ENCODE measurements around the gene NEU4.
"Not testable (repeated sequence)": the region's sequence is repeated elsewhere in the genome, so short reads cannot be mapped to it uniquely, and the experiment has no call there.

NEU4 gene

DNA sequence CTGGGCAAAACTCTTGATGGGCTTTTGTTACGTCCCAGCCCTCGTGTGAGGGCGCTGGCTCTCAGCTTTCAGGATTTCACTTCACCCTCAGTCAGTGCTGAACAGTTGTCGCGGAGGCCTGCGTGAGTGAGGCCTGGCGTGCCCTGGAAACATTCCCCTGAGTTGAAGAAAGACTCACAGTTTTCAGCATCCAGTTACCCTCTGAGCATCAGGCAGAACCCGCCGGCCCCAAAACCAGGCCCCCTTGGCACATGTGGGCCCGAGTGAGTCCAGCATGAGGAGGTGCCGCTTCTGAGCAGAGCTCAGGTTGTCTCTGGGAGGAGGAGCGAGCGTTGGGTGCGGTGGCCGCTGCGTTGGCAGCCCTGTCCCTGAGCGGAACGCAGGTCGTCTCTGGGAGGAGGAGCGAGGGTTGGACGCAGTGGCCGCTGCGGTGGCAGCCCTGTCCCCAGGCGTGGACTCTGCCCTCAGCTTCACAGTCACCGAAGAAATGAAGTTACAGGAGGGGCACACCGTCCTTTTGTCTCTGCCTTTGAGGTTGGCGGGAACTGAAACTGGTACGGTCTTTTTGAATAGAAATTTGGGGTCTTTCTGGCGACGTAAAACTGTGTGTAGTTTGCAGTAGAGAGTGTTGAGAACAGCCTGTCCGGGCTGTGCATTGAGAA lies at the start of gene NEU4:
NEU4 (plus strand) TSS at position 473 of the 662 bp plus-strand sequence. CDS start 5,292 bp downstream, outside the sequence.
- Histone ChIP-seq H3K9ac (ENCODE audit: low read length) (no peak within 1 kb of the TSS), H3K9me3 (ENCODE audit: control insufficient read depth, low read length) (no peaks in the 10 kb centered on the region), H3K27me3 (ENCODE audit: control insufficient read depth, insufficient read depth, low read length) (peaks cover 11% of the 10 kb centered on the region), H3K4me1 (ENCODE audit: control insufficient read depth, insufficient read depth, low read length) (peaks cover 9% of the 10 kb centered on the region), H3K4me3 (ENCODE audit: low read length) (no peak within 1 kb of the TSS), H3K36me3 (ENCODE audit: control insufficient read depth, insufficient read depth, low read length) (no peaks in the 10 kb centered on the region)

GRCh38 chr2:241759893-241760292 lies 49.1 kb upstream of the NEU4 start:
- H3K4me3 ChIP-seq (ENCODE audit: low read length); H3K27me3 ChIP-seq (ENCODE audit: control insufficient read depth, insufficient read depth, low read length); H3K4me1 ChIP-seq (ENCODE audit: control insufficient read depth, insufficient read depth, low read length); H3K36me3 ChIP-seq (ENCODE audit: control insufficient read depth, insufficient read depth, low read length); H3K9ac ChIP-seq (ENCODE audit: low read length); H3K9me3 ChIP-seq (ENCODE audit: control insufficient read depth, low read length): not testable (repeated sequence)

DNA sequence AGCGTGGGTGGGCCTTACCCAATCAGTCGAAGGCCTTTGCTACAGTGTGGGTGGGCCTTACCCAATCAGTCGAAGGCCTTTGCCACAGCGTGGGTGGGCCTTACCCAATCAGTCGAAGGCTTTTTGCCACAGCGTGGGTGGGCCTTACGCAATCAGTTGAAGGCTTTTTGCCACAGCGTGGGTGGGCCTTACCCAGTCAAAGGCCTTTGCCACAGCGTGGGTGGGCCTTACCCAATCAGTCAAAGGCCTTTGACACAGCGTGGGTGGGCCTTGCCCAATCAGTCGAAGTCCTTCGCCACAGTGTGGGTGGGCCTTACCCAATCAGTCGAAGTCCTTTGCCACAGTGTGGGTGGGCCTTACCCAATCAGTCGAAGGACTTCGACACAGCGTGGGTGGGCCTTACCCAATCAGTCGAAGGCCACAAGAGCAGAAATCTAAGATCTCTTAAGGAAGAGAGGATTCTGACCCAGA lies 48.7 kb upstream of the NEU4 start:
- peaks cover 4% of the 10 kb centered on the region for H3K9me3 ChIP-seq (ENCODE audit: control insufficient read depth, low read length)
- no peaks in the 10 kb centered on the region for H3K36me3 ChIP-seq (ENCODE audit: control insufficient read depth, insufficient read depth, low read length)
- no peaks in the 10 kb centered on the region for H3K4me1 ChIP-seq (ENCODE audit: control insufficient read depth, insufficient read depth, low read length)
- H3K4me3 ChIP-seq (ENCODE audit: low read length), result no peak overlapping the region
- H3K9ac ChIP-seq (ENCODE audit: low read length), result no peak overlapping the region
- no peaks in the 10 kb centered on the region for H3K27me3 ChIP-seq (ENCODE audit: control insufficient read depth, insufficient read depth, low read length)

DNA sequence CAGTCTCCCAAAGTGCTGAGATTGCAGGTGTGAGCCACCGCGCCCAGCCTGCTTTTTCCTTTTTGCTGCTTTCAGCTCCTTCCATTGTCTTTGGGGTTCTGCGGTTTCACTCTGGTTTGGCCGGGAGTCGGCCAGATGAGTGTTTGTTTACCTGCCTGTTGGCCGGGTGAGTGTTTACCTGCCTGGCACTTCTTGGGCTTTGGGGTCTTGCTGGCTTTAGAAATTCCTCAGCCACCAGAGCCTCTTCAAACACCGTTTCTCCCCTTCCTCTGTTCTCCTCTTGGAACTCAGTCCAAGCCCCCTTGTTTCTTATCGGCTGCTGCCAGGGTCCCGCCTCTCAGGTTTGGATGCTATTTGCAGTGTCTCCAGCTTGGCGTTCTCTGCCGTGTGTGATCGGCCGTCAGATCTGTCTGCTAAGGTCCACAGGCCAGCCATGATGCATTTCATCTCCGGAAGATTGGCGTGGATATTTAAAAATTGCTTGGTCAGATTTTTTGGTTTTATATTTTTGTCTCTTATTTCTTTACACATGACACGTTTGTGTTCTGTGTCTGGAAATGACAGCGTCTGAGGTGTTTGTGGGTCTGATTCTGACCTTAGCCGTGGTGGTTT lies 46.6 kb upstream of the NEU4 start:
- Histone ChIP-seq H3K4me1 (ENCODE audit: control insufficient read depth, insufficient read depth, low read length) (no peaks in the 10 kb centered on the region), H3K27me3 (ENCODE audit: control insufficient read depth, insufficient read depth, low read length) (no peaks in the 10 kb centered on the region), H3K9ac (ENCODE audit: low read length) (no peak overlapping the region), H3K36me3 (ENCODE audit: control insufficient read depth, insufficient read depth, low read length) (no peaks in the 10 kb centered on the region), H3K4me3 (ENCODE audit: low read length) (no peak overlapping the region), H3K9me3 (ENCODE audit: control insufficient read depth, low read length) (peaks cover 4% of the 10 kb centered on the region)

GRCh38 chr2:241762933-241763369 lies 46.0 kb upstream of the NEU4 start:
- Histone ChIP-seq H3K4me3 (ENCODE audit: low read length) (no peak overlapping the region), H3K27me3 (ENCODE audit: control insufficient read depth, insufficient read depth, low read length) (no peaks in the 10 kb centered on the region), H3K4me1 (ENCODE audit: control insufficient read depth, insufficient read depth, low read length) (no peaks in the 10 kb centered on the region), H3K9me3 (ENCODE audit: control insufficient read depth, low read length) (peaks cover 4% of the 10 kb centered on the region), H3K36me3 (ENCODE audit: control insufficient read depth, insufficient read depth, low read length) (no peaks in the 10 kb centered on the region), H3K9ac (ENCODE audit: low read length) (no peak overlapping the region)

GRCh38 chr2:241763551-241764274 lies 45.3 kb upstream of the NEU4 start:
- no peak overlapping the region for H3K9ac ChIP-seq (ENCODE audit: low read length)

GRCh38 chr2:241764275-241765241 lies 44.4 kb upstream of the NEU4 start:
- no peaks in the 10 kb centered on the region for H3K27me3 ChIP-seq (ENCODE audit: control insufficient read depth, insufficient read depth, low read length)
- H3K9me3 ChIP-seq (ENCODE audit: control insufficient read depth, low read length), result peaks cover 4% of the 10 kb centered on the region
- no peak overlapping the region for H3K9ac ChIP-seq (ENCODE audit: low read length)
- H3K4me3 ChIP-seq (ENCODE audit: low read length), result no peak overlapping the region
- no peaks in the 10 kb centered on the region for H3K36me3 ChIP-seq (ENCODE audit: control insufficient read depth, insufficient read depth, low read length)
- no peaks in the 10 kb centered on the region for H3K4me1 ChIP-seq (ENCODE audit: control insufficient read depth, insufficient read depth, low read length)

More at GRCh38 chr2:241763551-241764274, 45.3 kb upstream of the NEU4 start:
- no peaks in the 10 kb centered on the region for H3K27me3 ChIP-seq (ENCODE audit: control insufficient read depth, insufficient read depth, low read length)
- no peaks in the 10 kb centered on the region for H3K36me3 ChIP-seq (ENCODE audit: control insufficient read depth, insufficient read depth, low read length)
- no peaks in the 10 kb centered on the region for H3K4me1 ChIP-seq (ENCODE audit: control insufficient read depth, insufficient read depth, low read length)
- H3K4me3 ChIP-seq (ENCODE audit: low read length), result no peak overlapping the region
- H3K9me3 ChIP-seq (ENCODE audit: control insufficient read depth, low read length), result peaks cover 4% of the 10 kb centered on the region

DNA sequence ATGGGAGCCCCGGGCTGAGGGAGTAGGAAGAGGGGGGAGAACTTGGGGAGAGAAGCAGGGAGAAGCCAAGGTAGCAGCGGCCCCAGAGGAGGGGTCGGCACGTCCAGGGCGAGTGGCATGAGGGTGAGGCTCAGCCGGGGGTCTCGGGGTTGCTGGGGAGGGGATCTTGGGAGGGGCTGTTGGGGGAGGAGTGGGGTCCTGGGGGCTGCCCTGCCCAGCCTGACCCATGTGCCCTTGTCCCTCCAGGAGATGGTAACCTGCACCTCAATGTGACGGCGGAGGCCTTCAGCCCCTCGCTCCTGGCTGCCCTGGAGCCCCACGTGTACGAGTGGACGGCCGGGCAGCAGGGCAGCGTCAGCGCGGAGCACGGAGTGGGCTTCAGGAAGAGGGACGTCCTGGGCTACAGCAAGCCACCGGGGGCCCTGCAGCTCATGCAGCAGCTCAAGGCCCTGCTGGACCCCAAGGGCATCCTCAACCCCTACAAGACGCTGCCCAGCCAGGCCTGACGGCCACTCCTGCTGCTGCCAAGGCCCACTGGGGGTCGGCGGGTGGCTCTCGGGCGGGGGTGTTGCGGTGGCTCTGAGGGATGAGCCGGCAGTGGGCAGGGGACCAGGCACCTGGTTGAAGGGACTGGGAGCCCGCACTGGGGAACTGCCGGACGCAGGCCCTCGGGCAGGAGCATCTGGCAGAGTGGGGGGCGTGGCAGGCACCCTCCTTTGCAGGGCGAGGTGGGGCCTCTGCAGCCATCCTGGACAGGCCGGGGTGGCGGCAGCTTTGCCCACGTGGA lies 41.3 kb upstream of the NEU4 start:
- Histone ChIP-seq H3K9ac (ENCODE audit: low read length) (no peak overlapping the region), H3K9me3 (ENCODE audit: control insufficient read depth, low read length) (no peaks in the 10 kb centered on the region), H3K4me3 (ENCODE audit: low read length) (no peak overlapping the region), H3K36me3 (ENCODE audit: control insufficient read depth, insufficient read depth, low read length) (no peaks in the 10 kb centered on the region), H3K4me1 (ENCODE audit: control insufficient read depth, insufficient read depth, low read length) (no peaks in the 10 kb centered on the region), H3K27me3 (ENCODE audit: control insufficient read depth, insufficient read depth, low read length) (peaks cover 6% of the 10 kb centered on the region)

- Histone ChIP-seq H3K9ac (ENCODE audit: low read length) (no peak overlapping the region), H3K36me3 (ENCODE audit: control insufficient read depth, insufficient read depth, low read length) (no peaks in the 10 kb centered on the region), H3K9me3 (ENCODE audit: control insufficient read depth, low read length) (no peaks in the 10 kb centered on the region), H3K4me3 (ENCODE audit: low read length) (no peak overlapping the region), H3K4me1 (ENCODE audit: control insufficient read depth, insufficient read depth, low read length) (peaks cover 2% of the 10 kb centered on the region), H3K27me3 (ENCODE audit: control insufficient read depth, insufficient read depth, low read length) (peaks cover 9% of the 10 kb centered on the region)
Observed at GRCh38 chr2:241768251-241768711, 40.7 kb upstream of the NEU4 start.

DNA sequence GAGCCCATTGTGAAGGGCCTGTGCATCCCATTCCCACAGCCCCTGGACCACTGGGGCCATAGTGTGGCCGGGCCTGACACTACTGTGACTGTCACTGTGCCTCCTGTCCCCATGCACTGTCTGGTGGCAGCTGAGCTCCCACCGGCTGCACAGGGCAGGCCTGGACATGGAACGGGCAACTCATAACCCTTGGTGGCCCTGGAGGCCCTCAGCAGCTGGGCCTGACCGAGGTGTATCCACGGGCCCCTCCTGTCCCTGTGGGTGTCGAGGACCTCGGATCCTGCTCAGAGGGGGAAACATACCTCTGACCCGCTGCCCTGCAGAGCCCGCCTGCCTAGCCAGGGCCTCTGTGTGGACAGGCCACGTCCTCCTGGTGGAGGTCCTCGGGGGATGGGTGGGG lies 40.1 kb upstream of the NEU4 start:
- H3K27me3 ChIP-seq (ENCODE audit: control insufficient read depth, insufficient read depth, low read length), result peaks cover 15% of the 10 kb centered on the region
- H3K4me1 ChIP-seq (ENCODE audit: control insufficient read depth, insufficient read depth, low read length), result peaks cover 7% of the 10 kb centered on the region
- no peak overlapping the region for H3K9ac ChIP-seq (ENCODE audit: low read length)
- no peak overlapping the region for H3K4me3 ChIP-seq (ENCODE audit: low read length)
- H3K36me3 ChIP-seq (ENCODE audit: control insufficient read depth, insufficient read depth, low read length), result no peaks in the 10 kb centered on the region
- H3K9me3 ChIP-seq (ENCODE audit: control insufficient read depth, low read length), result no peaks in the 10 kb centered on the region

- H3K27me3 ChIP-seq (ENCODE audit: control insufficient read depth, insufficient read depth, low read length), result peaks cover 18% of the 10 kb centered on the region
- H3K9me3 ChIP-seq (ENCODE audit: control insufficient read depth, low read length), result no peaks in the 10 kb centered on the region
- no peak overlapping the region for H3K4me3 ChIP-seq (ENCODE audit: low read length)
- no peak overlapping the region for H3K9ac ChIP-seq (ENCODE audit: low read length)
- peaks cover 14% of the 10 kb centered on the region for H3K4me1 ChIP-seq (ENCODE audit: control insufficient read depth, insufficient read depth, low read length)
- no peaks in the 10 kb centered on the region for H3K36me3 ChIP-seq (ENCODE audit: control insufficient read depth, insufficient read depth, low read length)
Observed at GRCh38 chr2:241769819-241770184, 39.2 kb upstream of the NEU4 start.
